ENCODE data around the gene SLC25A1. TPM values are rescaled to one million over a fixed set of nuclear protein-coding genes. Genes with fewer than 3 reads are reported as not detected.

SLC25A1 gene
- total RNA-seq, 1 donor from 2014 or later: 97.9 TPM

DNA sequence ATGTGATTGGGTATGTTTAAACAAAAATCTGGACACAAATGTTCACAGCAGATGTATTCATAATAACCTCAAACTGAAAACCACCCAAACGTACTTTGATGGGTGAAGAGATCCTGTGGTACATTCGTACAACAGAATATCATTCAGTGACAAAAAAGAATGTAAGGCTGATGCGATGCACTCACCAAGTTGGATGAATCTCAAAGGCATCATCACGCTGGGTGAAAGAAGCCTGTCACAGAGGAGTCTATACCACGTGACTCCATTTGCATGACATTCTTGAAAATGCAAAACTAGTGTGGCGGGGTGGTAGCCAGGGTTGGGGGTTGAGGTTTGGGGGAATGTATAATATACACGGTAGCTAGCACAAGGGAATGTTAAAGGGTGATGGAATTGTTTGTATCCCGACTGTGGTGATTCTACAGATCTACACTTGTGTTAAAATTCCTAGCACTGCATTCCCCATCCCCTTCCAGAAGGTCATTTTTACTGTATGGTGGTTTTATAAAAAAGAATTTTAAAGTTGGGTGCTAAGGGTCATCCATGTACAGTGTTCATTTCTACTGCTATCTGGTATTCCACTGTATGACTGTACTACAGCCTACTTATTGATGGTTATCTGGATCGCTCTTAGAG lies 35.0 kb upstream of the SLC25A1 start:
- Mint-ChIP-seq H3K27ac (ENCODE audit: unreplicated experiment) (no peak overlapping the region), H3K4me3 (ENCODE audit: unreplicated experiment) (no peak overlapping the region)
- H3K27ac ChIP-seq (ENCODE audit: low read depth, low read length): no peak overlapping the region

DNA sequence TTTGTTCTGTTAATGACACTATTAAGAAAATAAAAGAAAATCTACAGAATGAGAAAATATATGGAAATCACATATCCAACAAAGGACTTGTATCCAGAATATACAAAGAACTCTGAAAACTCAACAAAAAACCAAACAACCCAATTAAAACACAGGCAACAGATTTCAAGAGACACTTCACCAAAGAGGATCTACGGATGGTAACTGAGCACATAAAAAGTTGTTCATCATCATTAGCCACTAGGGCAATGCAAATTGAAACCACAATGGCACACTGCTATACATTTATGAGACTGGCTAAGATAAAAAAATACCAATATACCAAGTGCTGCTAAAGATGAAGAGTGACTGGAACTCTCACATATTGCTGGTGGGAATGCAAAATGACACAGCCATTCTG lies 34.5 kb upstream of the SLC25A1 start:
- Mint-ChIP-seq H3K9me3 (ENCODE audit: unreplicated experiment) (no peaks in the 10 kb centered on the region), H3K4me3 (ENCODE audit: unreplicated experiment) (no peak overlapping the region), H3K27ac (ENCODE audit: unreplicated experiment) (no peak overlapping the region), H3K36me3 (ENCODE audit: low read depth, unreplicated experiment) (peaks cover 48% of the 10 kb centered on the region), H3K4me1 (ENCODE audit: low read depth, unreplicated experiment) (no peaks in the 10 kb centered on the region), H3K27me3 (ENCODE audit: low read depth, unreplicated experiment) (no peaks in the 10 kb centered on the region)
- Histone ChIP-seq H2AFZ (ENCODE audit: low read depth, low read length) (no peak overlapping the region), H3K4me1 (ENCODE audit: insufficient read depth, low read length) (no peaks in the 10 kb centered on the region), H3K4me2 (ENCODE audit: low read length) (no peak overlapping the region), H3K4me3 (ENCODE audit: insufficient read depth, low read depth, low read length) (no peak overlapping the region), H3K36me3 (ENCODE audit: insufficient read depth, low read length) (no peaks in the 10 kb centered on the region), H3K27ac (ENCODE audit: low read depth, low read length) (no peak overlapping the region), H3K9ac (ENCODE audit: low read length) (no peak overlapping the region), H4K20me1 (ENCODE audit: insufficient read depth, low read length) (no peaks in the 10 kb centered on the region), H3K79me2 (ENCODE audit: insufficient read depth, low read length) (no peaks in the 10 kb centered on the region), H3K9me3 (ENCODE audit: insufficient read depth, low read depth, low read length) (no peaks in the 10 kb centered on the region), H3K27me3 (ENCODE audit: insufficient read depth, low read length) (no peaks in the 10 kb centered on the region)
- no peak for DNase-seq (ENCODE audit: low read depth)
- TF ChIP-seq, protein P1, sequence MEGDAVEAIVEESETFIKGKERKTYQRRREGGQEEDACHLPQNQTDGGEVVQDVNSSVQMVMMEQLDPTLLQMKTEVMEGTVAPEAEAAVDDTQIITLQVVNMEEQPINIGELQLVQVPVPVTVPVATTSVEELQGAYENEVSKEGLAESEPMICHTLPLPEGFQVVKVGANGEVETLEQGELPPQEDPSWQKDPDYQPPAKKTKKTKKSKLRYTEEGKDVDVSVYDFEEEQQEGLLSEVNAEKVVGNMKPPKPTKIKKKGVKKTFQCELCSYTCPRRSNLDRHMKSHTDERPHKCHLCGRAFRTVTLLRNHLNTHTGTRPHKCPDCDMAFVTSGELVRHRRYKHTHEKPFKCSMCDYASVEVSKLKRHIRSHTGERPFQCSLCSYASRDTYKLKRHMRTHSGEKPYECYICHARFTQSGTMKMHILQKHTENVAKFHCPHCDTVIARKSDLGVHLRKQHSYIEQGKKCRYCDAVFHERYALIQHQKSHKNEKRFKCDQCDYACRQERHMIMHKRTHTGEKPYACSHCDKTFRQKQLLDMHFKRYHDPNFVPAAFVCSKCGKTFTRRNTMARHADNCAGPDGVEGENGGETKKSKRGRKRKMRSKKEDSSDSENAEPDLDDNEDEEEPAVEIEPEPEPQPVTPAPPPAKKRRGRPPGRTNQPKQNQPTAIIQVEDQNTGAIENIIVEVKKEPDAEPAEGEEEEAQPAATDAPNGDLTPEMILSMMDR (IDR thresholded peaks at IDR 0.05; ENCODE audit: insufficient read depth, low read depth, low read length): no peak
- no peak for TF ChIP-seq EZH2 (IDR thresholded peaks at IDR 0.05; ENCODE audit: insufficient read depth, low read length)
- FAIRE-seq: no peak

More for the DNA sequence above, 35.0 kb upstream of the SLC25A1 start:
- H4K20me1 ChIP-seq (ENCODE audit: insufficient read depth, low read length): no peaks in the 10 kb centered on the region
- Mint-ChIP-seq H3K36me3 (ENCODE audit: low read depth, unreplicated experiment) (peaks cover 48% of the 10 kb centered on the region), H3K4me1 (ENCODE audit: low read depth, unreplicated experiment) (no peaks in the 10 kb centered on the region), H3K9me3 (ENCODE audit: unreplicated experiment) (no peaks in the 10 kb centered on the region), H3K27me3 (ENCODE audit: low read depth, unreplicated experiment) (no peaks in the 10 kb centered on the region)
- H3K4me2 ChIP-seq (ENCODE audit: low read length): no peak overlapping the region
- H3K4me1 ChIP-seq (ENCODE audit: insufficient read depth, low read length): no peaks in the 10 kb centered on the region
- no peak overlapping the region for H3K9ac ChIP-seq (ENCODE audit: low read length)
- H3K4me3 ChIP-seq (ENCODE audit: insufficient read depth, low read depth, low read length): no peak overlapping the region
- H3K36me3 ChIP-seq (ENCODE audit: insufficient read depth, low read length): no peaks in the 10 kb centered on the region
- H3K9me3 ChIP-seq (ENCODE audit: insufficient read depth, low read depth, low read length): no peaks in the 10 kb centered on the region
- no peak for DNase-seq (ENCODE audit: low read depth)
- TF ChIP-seq, protein P1 (IDR thresholded peaks at IDR 0.05; ENCODE audit: insufficient read depth, low read depth, low read length): no peak
- TF ChIP-seq EZH2 (IDR thresholded peaks at IDR 0.05; ENCODE audit: insufficient read depth, low read length): no peak
- no peak for FAIRE-seq
- no peaks in the 10 kb centered on the region for H3K27me3 ChIP-seq (ENCODE audit: insufficient read depth, low read length)
- H3K79me2 ChIP-seq (ENCODE audit: insufficient read depth, low read length): no peaks in the 10 kb centered on the region
- H2AFZ ChIP-seq (ENCODE audit: low read depth, low read length): no peak overlapping the region

DNA sequence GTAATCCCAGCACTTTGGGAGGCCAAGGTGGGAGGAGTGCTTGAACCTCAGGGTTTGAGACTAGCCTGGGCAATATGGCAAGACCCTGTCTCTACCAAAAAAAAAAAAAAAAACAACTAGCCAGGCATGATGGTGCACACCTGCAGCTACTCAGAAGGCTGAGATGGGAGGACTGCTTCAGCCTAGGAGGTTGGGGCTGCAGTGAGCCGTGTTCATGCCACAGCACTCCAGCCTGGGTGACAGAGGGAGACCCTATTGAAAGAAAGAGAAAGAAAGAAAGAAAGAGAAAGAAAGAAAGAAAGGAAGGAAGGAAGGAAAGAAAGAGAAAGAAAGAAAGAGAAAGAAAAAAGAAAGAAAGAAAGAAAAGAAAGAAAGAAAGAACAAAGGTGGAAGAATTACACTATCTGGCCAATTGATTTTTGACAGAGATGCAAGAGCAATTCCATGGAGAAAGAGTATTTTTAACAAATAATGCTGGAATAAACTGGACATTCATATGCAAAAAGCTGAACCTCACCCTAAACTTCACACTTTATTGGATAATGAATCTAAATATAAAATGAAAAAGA lies 33.9 kb upstream of the SLC25A1 start:
- Mint-ChIP-seq H3K27ac (ENCODE audit: unreplicated experiment) (no peak overlapping the region), H3K27me3 (ENCODE audit: low read depth, unreplicated experiment) (no peaks in the 10 kb centered on the region), H3K4me3 (ENCODE audit: unreplicated experiment) (no peak overlapping the region), H3K36me3 (ENCODE audit: low read depth, unreplicated experiment) (peaks cover 51% of the 10 kb centered on the region), H3K4me1 (ENCODE audit: low read depth, unreplicated experiment) (no peaks in the 10 kb centered on the region), H3K9me3 (ENCODE audit: unreplicated experiment) (no peaks in the 10 kb centered on the region)
- no peak overlapping the region for H3K9ac ChIP-seq (ENCODE audit: low read length)
- no peaks in the 10 kb centered on the region for H3K9me3 ChIP-seq (ENCODE audit: insufficient read depth, low read depth, low read length)
- no peak overlapping the region for H3K4me3 ChIP-seq (ENCODE audit: insufficient read depth, low read depth, low read length)
- DNase-seq (ENCODE audit: low read depth): no peak
- FAIRE-seq: no peak
- no peaks in the 10 kb centered on the region for H3K4me1 ChIP-seq (ENCODE audit: insufficient read depth, low read length)
- H3K36me3 ChIP-seq (ENCODE audit: insufficient read depth, low read length): no peaks in the 10 kb centered on the region
- no peak overlapping the region for H3K4me2 ChIP-seq (ENCODE audit: low read length)
- TF ChIP-seq, protein P1 (IDR thresholded peaks at IDR 0.05; ENCODE audit: insufficient read depth, low read depth, low read length): no peak
- no peak for TF ChIP-seq EZH2 (IDR thresholded peaks at IDR 0.05; ENCODE audit: insufficient read depth, low read length)
- no peaks in the 10 kb centered on the region for H3K27me3 ChIP-seq (ENCODE audit: insufficient read depth, low read length)
- H3K79me2 ChIP-seq (ENCODE audit: insufficient read depth, low read length): no peaks in the 10 kb centered on the region
- H3K27ac ChIP-seq (ENCODE audit: low read depth, low read length): no peak overlapping the region
- no peaks in the 10 kb centered on the region for H4K20me1 ChIP-seq (ENCODE audit: insufficient read depth, low read length)
- no peak overlapping the region for H2AFZ ChIP-seq (ENCODE audit: low read depth, low read length)
